Testis (tissue), 2 donors: ENCODE results near the gene TCHP.
"Not testable (repeated sequence)": the region's sequence is repeated elsewhere in the genome, so short reads cannot be mapped to it uniquely, and the experiment has no call there.

Experiments used
- CTCF ChIP-seq, 3 experiments: fragments of 450-650 bp in 2 of 3; fragments of 200-600 bp in 1 of 3; sonication (generic) in 1 of 3; IDR thresholded peaks; one replicate each; pipeline ENCODE4 v1.5.1; 2016 to 2019; ENCODE audit warnings: antibody characterized with exemption in 3 of 3, mild to moderate bottlenecking in 2 of 3, moderate library complexity in 1 of 3
- POLR2A ChIP-seq: fragments of 450-650 bp; IDR thresholded peaks from one replicate; pipeline ENCODE4 v1.6.1; 2017; ENCODE audit warnings: antibody characterized with exemption, mild to moderate bottlenecking, moderate library complexity

DNA sequence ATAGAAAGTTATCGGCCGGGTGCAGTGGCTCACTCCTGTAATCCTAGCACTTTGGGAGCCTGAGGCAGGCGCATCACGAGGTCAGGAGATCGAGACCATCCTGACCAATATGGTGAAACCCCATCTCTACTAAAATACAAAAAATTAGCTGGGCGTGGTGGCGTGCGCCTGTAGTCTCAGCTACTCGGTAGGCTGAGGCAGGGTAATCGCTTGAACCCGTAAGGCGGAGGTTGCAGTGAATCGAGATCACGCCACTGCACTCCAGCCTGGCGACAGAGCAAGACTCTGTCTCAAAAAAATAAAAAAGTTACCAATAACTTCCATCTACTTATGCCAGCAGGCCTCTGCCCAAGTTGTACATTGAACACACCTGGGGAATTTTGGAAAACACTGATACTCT lies 729 bp upstream of the TCHP start:
- TF ChIP-seq CTCF (IDR thresholded peaks at IDR 0.05); POLR2A: not testable (repeated sequence)
